ENCODE data around the gene NLGN4Y. TPM values are rescaled to one million over a fixed set of nuclear protein-coding genes. Genes with fewer than 3 reads are reported as not detected.

Gene NLGN4Y
- total RNA-seq, 1 experiment from 2014 or later: not detected

DNA sequence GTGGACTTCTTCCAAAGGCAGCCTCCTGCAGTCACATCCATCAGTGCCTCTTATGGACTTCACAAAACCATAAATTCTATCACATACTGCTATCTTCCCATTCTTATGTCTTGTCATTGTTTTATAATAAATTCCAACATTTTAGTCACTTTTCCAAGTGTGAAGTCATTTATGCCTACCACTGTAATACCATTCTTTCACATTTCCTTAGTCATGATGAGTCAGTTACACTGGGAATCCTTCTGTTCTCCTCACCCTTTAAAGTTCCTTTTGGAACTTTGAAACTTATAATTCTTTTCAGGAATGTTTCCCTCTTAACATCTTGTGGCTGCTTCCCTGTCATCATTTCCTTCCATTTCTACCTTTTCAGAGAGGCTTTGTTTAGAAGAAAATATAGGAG lies 279.7 kb downstream of the NLGN4Y start:
- ChIA-PET POLR2A (no interaction called here), CTCF (no interaction called here)
- no peak for DNase-seq (ENCODE audit: low read depth, low spot score)

GRCh38 chrY:14818452-14818851 lies 294.1 kb downstream of the NLGN4Y start:
- BruUV-seq (replicated peaks): no TSS peak
- intact Hi-C loops (cut with micrococcal nuclease; ENCODE audit: unreplicated experiment): no loop called here
- POLR2A ChIA-PET: no interaction called here

More for the DNA sequence above, 279.7 kb downstream of the NLGN4Y start:
- TF ChIP-seq SIN3A (IDR thresholded peaks at IDR 0.05; ENCODE audit: borderline replicate concordance, insufficient read depth, low read depth, low read length) (no peak), REST (IDR thresholded peaks at IDR 0.05; ENCODE audit: insufficient read depth in 1 of 2, low read depth in 2 of 2, low read length in 1 of 2) (no peak), POLR2AphosphoS5 (IDR thresholded peaks at IDR 0.05; ENCODE audit: low read depth, low read length) (no peak), TCF7L2 (IDR thresholded peaks at IDR 0.05; ENCODE audit: low read depth, low read length) (no peak), CTCF (IDR thresholded peaks at IDR 0.05) (no peak)
- Histone ChIP-seq H3K27ac (ENCODE audit: low read length) (no peak overlapping the region), H3K27me3 (ENCODE audit: control insufficient read depth, insufficient read depth, low read length) (no peaks in the 10 kb centered on the region), H3K4me1 (ENCODE audit: control insufficient read depth, insufficient read depth, low read length) (no peaks in the 10 kb centered on the region), H3K9me3 (ENCODE audit: control insufficient read depth, insufficient read depth, low read depth, low read length) (no peaks in the 10 kb centered on the region), H3K36me3 (ENCODE audit: control insufficient read depth, insufficient read depth, low read length) (no peaks in the 10 kb centered on the region), H3K4me3 (ENCODE audit: low read depth in 2 of 2, low read length in 2 of 2) (no peak overlapping the region)
- BruUV-seq (replicated peaks): no TSS peak
- intact Hi-C loops (cut with micrococcal nuclease; ENCODE audit: unreplicated experiment): no loop called here
- ATAC-seq: no peak
- in situ Hi-C loops (cut with HindIII; ENCODE audit: low pct_unique_long_range_greater_than_20kb, low sequenced_read_pairs): no loop called here

More at GRCh38 chrY:14818452-14818851, 294.1 kb downstream of the NLGN4Y start:
- Histone ChIP-seq H3K36me3 (ENCODE audit: control insufficient read depth, insufficient read depth, low read length) (no peaks in the 10 kb centered on the region), H3K9me3 (ENCODE audit: control insufficient read depth, insufficient read depth, low read depth, low read length) (no peaks in the 10 kb centered on the region), H3K4me3 (ENCODE audit: low read depth in 2 of 2, low read length in 2 of 2) (no peak overlapping the region), H3K27ac (ENCODE audit: low read length) (no peak overlapping the region), H3K4me1 (ENCODE audit: control insufficient read depth, insufficient read depth, low read length) (no peaks in the 10 kb centered on the region), H3K27me3 (ENCODE audit: control insufficient read depth, insufficient read depth, low read length) (no peaks in the 10 kb centered on the region)
- TF ChIP-seq POLR2AphosphoS5 (IDR thresholded peaks at IDR 0.05; ENCODE audit: low read depth, low read length) (no peak), SIN3A (IDR thresholded peaks at IDR 0.05; ENCODE audit: borderline replicate concordance, insufficient read depth, low read depth, low read length) (no peak), REST (IDR thresholded peaks at IDR 0.05; ENCODE audit: insufficient read depth in 1 of 2, low read depth in 2 of 2, low read length in 1 of 2) (no peak), CTCF (IDR thresholded peaks at IDR 0.05) (no peak), TCF7L2 (IDR thresholded peaks at IDR 0.05; ENCODE audit: low read depth, low read length) (no peak)
- DNase-seq (ENCODE audit: low read depth, low spot score): no peak
- no peak for ATAC-seq
- in situ Hi-C loops (cut with HindIII; ENCODE audit: low pct_unique_long_range_greater_than_20kb, low sequenced_read_pairs): no loop called here
- CTCF ChIA-PET: no interaction called here
